Neural progenitor cell (in vitro differentiated cells): Measurements from ENCODE around the gene ZDHHC13.
"Not testable (repeated sequence)": the region's sequence is repeated elsewhere in the genome, so short reads cannot be mapped to it uniquely, and the experiment has no call there.

Experiments used
- CTCF ChIP-seq: fragments of 200-600 bp; sonication (generic); IDR thresholded peaks from 2 replicates; pipeline ENCODE4 v1.5.1; 2017; ENCODE audit warnings: antibody characterized with exemption, mild to moderate bottlenecking
- EZH2 ChIP-seq: fragments of 200-600 bp; sonication (generic); IDR thresholded peaks from 2 replicates; pipeline ENCODE4 v1.6.1; 2017; ENCODE audit warnings: antibody characterized with exemption, mild to moderate bottlenecking, moderate library complexity
- EZH2phosphoT487 ChIP-seq: fragments of 200-600 bp; sonication (generic); IDR thresholded peaks from 2 replicates; pipeline ENCODE4 v1.6.1; 2017; ENCODE audit warnings: antibody characterized with exemption

GRCh38 chr11:19126562-19127325, 9.8 kb downstream of the ZDHHC13 start:
- not testable (repeated sequence) for TF ChIP-seq CTCF, EZH2, EZH2phosphoT487
